Fibroblast of mammary gland (primary cell): ENCODE data around the gene SLC13A5.

Source experiments
- DNase-seq: peaks from one replicate; pipeline ENCODE4 v3.0.0-alpha.2; 2010; ENCODE audit warnings: low read depth
- H3K4me3 ChIP-seq: 2 replicates; pipeline ENCODE4 v1.5.1; 2011; ENCODE audit warnings: low read depth, mild to moderate bottlenecking, low read length, moderate library complexity; ENCODE audit not compliant: control insufficient read depth
- CTCF ChIP-seq: conservative IDR thresholded peaks from 2 replicates; pipeline ENCODE4 v1.5.1; 2011; ENCODE audit warnings: low read depth, low read length, inconsistent platforms; ENCODE audit not compliant: control insufficient read depth, insufficient read depth

SLC13A5 gene

GRCh38 chr17:6713130-6713917 is at the start of gene SLC13A5:
Gene SLC13A5, minus strand, starts transcription at chr17:6713369. Its CDS starts 36 bp downstream, at chr17:6713333.
- no peak within 1 kb of the TSS for H3K4me3 ChIP-seq
- DNase-seq = peak; percentile 18

GRCh38 chr17:6761779-6762178 is 48.6 kb upstream of the SLC13A5 start:
- DNase-seq = no peak
- no peak for TF ChIP-seq CTCF
- no peak overlapping the region for H3K4me3 ChIP-seq

More at GRCh38 chr17:6713130-6713917, at the start of gene SLC13A5:
- TF ChIP-seq CTCF = peak; percentile 5

DNA sequence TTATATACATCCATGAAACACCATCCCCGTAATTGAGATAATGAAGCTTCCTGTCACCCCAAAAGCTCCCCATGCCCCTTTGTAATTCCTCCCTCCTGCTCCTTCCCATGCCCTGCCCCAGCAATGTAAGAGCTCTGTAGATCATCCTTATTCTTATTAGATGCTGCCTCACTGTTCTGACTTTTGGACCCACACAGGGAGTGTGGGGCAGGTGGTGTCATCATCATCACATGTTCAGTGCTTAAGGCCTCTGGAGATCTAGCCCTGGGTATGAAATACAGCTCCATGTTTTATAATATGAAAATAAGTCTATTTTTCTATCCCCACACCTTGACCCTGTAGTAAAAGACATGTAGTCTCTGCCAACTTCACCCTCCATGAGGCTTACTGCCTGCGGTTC is 44.6 kb upstream of the SLC13A5 start:
- no peak overlapping the region for H3K4me3 ChIP-seq
- no peak for TF ChIP-seq CTCF
- no peak for DNase-seq

DNA sequence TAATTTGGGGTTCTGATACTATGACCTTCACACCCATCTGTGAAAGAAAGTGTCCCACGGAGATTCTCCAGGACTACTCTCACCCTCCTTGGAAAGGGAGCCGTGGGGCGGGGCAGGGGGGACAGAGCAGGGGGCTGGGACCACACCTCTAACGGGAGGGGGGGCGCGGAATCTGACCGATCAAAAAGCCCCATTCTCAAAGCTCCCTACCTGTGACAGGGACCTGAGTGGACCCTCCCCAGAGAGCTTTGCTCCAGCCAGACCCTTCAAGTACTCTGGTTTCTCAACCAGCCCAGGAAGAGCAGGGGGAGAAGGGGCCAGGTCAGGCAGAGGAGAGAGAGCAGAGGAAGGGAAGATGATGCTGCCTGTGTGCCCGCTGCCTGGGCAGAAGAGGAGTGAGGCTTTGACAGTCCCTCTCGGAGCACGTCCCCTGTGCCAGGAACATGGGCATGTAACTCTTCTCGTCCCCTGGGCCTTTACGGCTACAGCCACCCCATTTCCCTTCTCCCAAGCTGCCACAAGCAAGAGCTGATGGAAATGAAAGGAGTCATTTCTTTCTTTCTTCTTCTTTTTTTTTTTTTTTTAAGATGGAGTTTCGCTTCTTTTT is 43.4 kb upstream of the SLC13A5 start:
- no peak for TF ChIP-seq CTCF
- no peak for DNase-seq
- peak overlapping the region; percentile 56 for H3K4me3 ChIP-seq

DNA sequence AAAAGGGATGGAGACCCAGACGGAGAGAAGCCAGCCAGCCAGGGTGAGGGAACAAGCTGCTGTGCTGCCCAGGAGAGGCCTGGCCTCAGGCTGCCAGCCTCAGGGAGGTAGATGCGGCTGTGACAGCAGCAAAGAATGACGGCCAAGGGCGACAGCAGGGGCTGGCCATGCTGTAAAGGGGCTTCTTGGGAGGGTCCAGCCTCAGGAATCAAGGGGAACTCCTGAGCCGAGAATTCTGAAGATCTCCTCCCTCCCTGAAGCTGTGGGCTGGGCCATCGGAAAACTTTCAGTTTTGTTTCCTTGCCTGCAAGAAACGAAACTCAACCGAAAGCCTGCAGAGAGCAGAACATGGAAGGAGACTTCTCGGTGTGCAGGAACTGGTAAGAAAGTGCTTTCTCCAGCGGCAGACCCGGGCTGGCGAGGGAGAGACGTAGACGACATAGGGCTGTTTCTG is 42.6 kb upstream of the SLC13A5 start, which contains the start of gene XAF1:
Gene XAF1, plus strand, starts transcription at position 316 of the 454 bp plus-strand sequence. Its CDS starts 33 bp downstream, at position 349.
- TF ChIP-seq CTCF = no peak
- DNase-seq = peak; percentile 60
- peak within 1 kb of the TSS; percentile 56 for H3K4me3 ChIP-seq

DNA sequence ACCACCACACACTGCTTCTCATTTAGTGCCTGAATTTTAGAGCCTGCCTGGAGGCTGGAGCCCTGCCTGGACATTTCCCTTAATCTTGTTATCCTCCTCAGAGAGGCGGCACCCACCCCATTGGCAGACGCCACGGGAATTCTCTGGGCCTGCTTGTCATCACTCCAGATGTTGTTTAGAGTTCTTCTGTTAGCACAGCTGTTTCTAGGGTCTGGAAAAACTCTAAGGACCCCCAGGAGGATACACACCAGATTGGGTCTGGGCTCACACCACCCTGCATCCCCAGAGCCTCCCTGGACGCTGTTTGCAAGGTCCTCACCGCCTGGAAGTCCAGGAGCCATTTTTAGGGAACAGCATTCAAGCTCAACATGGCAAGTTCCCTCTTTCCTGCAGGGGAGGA is 42.1 kb upstream of the SLC13A5 start:
- no peak for TF ChIP-seq CTCF
- peak overlapping the region; percentile 56 for H3K4me3 ChIP-seq
- peak; percentile 66 for DNase-seq
